Measurements from ENCODE around the gene OVCH2.
"Not testable (repeated sequence)": the region's sequence is repeated elsewhere in the genome, so short reads cannot be mapped to it uniquely, and the experiment has no call there.

The OVCH2 gene

GRCh38 chr11:7671347-7672215, 34.7 kb downstream of the OVCH2 start:
- no peak for DNase-seq

GRCh38 chr11:7670641-7671040, 35.6 kb downstream of the OVCH2 start:
- DNase-seq = no peak

- peak in 1 of 14 donors; percentile 70 for DNase-seq
Measured at GRCh38 chr11:7668911-7669310, 37.4 kb downstream of the OVCH2 start.

- no peak for DNase-seq
Measured at GRCh38 chr11:7668464-7668863, 37.8 kb downstream of the OVCH2 start.

- no peak for DNase-seq
Measured at GRCh38 chr11:7667460-7667859, 38.8 kb downstream of the OVCH2 start.

- no peak for DNase-seq
Measured at GRCh38 chr11:7666292-7666866, 39.9 kb downstream of the OVCH2 start.

- DNase-seq = peak in 7 of 14 donors; percentile 27 to 66 (median 41)
Measured at GRCh38 chr11:7665473-7666291, 40.6 kb downstream of the OVCH2 start.

- no peak for DNase-seq
Measured at GRCh38 chr11:7664867-7665266, 41.4 kb downstream of the OVCH2 start.

- not testable (repeated sequence) for DNase-seq
Measured at GRCh38 chr11:7663531-7663930, 42.7 kb downstream of the OVCH2 start.

GRCh38 chr11:7657306-7658025, 48.8 kb downstream of the OVCH2 start:
- peak in 8 of 14 donors; percentile 35 to 66 (median 54) for DNase-seq

GRCh38 chr11:7656704-7657103, 49.6 kb downstream of the OVCH2 start:
- DNase-seq = no peak

- DNase-seq = no peak
Measured at GRCh38 chr11:7655253-7656217, 50.7 kb downstream of the OVCH2 start.

- peak in 1 of 14 donors; percentile 41 for DNase-seq
Measured at GRCh38 chr11:7654195-7654705, 52.0 kb downstream of the OVCH2 start.

GRCh38 chr11:7651700-7652099, 54.6 kb downstream of the OVCH2 start:
- DNase-seq = peak in 11 of 14 donors; percentile 28 to 82 (median 39)

GRCh38 chr11:7651140-7651551, 55.1 kb downstream of the OVCH2 start:
- DNase-seq = peak in 4 of 14 donors; percentile 33 to 72 (median 52)

GRCh38 chr11:7648264-7648663, 58.0 kb downstream of the OVCH2 start:
- DNase-seq = no peak

- no peak for DNase-seq
Measured at GRCh38 chr11:7646866-7647265, 59.4 kb downstream of the OVCH2 start.

- no peak for DNase-seq
Measured at GRCh38 chr11:7645206-7645605, 61.1 kb downstream of the OVCH2 start.

- no peak for DNase-seq
Measured at GRCh38 chr11:7643314-7643713, 63.0 kb downstream of the OVCH2 start.

GRCh38 chr11:7642747-7643146, 63.5 kb downstream of the OVCH2 start:
- no peak for DNase-seq

GRCh38 chr11:7640816-7641215, 65.5 kb downstream of the OVCH2 start:
- DNase-seq = no peak
